Activated effector memory CD4-positive, alpha-beta T cell treated with anti-CD3 and anti-CD28 coated beads, Interleukin-2, amount 50 U/mL, for 16 hours (primary cell): ENCODE measurements around the gene CD300A.
A peak's percentile ranks its signal among the peaks of the same experiment; 100 is the strongest.
"Not testable (repeated sequence)": the region's sequence is repeated elsewhere in the genome, so short reads cannot be mapped to it uniquely, and the experiment has no call there.

Source experiments
- DNase-seq: peaks from one replicate; pipeline ENCODE4 v3.0.0-alpha.2; 2020

CD300A gene

DNA sequence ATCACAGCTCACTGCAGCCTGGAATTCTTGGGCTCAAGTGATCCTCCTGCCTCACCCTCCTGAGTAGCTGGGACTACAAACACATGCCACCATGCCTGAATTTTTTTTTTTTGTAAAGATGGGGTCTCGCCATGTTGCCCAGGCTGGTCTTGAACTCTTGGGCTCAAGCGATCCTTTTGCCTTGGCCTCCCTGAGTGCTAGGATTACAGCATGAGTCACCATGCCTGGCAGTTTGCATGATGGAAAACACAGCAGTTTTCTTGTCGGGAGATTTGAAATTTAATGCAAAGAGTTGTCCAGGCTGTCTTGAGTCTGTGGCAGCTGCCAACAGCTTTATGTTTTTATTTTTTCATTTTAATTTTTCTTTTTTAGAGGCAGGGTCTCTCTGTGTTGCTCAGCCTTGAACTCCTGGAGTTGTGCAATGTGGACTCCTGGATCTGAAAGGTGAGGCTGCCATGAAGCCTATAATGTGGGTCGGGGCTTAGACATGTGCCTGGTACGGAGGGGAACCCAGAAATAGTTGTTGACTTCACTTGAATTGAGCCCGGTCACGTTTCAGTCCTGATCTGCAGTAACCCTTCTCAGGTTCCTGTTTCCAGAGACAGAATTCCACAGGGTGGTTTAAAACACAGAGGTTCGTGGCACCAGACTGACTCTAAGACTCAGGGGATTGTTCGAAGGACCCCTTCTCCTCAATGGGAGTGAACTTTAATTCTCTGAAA is 18.7 kb downstream of the CD300A start:
- DNase-seq, result peak; percentile 5

DNA sequence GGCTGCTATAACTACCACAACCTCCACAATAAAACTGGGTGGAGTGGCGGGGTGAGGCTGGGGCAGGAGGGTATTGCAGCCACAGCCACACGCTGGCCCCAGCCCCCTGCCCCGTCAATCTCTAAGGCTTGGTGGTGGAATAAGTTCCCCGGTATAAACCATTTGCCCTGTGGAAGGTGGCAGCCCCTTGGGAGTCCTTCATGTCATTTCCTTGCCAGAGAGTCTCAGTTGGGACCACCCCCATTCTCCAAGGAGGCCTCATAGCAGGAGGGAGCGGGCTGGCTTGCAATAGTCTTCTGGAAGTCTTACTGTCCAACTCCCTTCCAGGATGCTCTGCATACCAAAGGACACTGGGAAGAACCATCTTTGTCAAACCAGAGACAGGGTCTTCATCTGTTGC is 19.4 kb downstream of the CD300A start:
- DNase-seq, result peak; percentile 27

DNA sequence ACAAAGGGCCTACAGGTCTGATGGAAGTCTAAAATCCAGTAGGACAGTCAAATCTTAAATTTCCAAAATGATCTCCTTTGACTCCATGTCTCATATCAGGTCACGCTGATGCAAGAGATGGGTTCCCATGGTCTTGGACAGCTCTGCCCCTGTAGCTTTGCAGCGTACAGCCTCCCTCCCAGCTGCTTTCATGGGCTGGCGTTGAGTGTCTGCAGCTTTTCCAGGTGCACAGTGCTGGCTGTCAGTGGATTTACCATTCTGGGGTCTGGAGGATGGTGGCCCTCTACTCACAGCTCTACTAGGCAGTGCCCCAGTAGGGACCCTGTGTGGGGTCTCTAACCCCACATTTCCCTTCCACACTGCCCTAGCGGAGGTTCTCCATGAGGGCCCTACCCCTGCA is 21.8 kb downstream of the CD300A start:
- DNase-seq, result peak; percentile 39

DNA sequence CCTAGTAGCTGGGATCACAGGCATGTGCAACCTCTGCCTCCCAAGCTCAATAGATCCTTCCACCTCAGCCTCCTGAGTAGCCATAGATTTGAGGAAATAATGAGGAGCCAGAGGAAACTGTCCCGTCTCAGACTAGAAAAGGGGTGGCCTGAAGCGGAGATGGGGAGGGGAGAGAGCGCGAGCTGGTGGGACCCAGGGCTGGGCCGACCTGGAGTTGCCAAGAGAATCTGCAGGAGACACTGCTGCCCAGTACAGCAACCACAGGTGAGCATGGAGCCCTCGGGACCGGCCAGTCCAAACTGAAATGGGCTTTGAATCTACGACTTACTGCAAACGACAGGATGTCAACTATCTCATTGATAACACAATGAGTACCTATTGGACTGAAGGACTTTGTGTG is 24.3 kb downstream of the CD300A start:
- peak; percentile 54 for DNase-seq

GRCh38 chr17:74491626-74492025 is 25.2 kb downstream of the CD300A start:
- DNase-seq, result peak; percentile 10

GRCh38 chr17:74493331-74493833 is 26.9 kb downstream of the CD300A start:
- DNase-seq, result peak; percentile 87

- DNase-seq, result peak; percentile 19
These were observed 31.0 kb downstream of the CD300A start for GRCh38 chr17:74497471-74497870.

- DNase-seq, result peak; percentile 27
These were observed 33.6 kb downstream of the CD300A start for GRCh38 chr17:74499992-74500391.

DNA sequence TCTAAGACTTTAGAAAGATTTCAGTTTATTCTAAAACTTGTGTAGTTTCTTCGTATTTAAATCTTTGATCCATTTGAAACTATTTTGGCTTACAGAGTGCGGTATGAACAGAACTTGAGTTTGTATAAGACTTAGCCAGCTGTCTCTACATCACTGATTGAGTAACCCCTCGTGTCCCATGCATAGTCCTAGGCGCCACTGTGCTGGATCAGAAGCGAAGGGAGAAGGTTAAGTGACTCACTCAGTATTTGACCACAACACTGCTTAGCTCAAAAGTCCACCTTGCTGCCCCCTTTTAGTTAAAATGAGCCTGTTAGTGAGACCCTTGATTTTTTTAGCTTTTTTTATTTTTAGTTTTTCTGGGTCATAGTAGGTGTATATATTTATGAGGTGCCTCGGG is 36.4 kb downstream of the CD300A start:
- peak; percentile 16 for DNase-seq

GRCh38 chr17:74503949-74504348 is 37.5 kb downstream of the CD300A start:
- not testable (repeated sequence) for DNase-seq

DNA sequence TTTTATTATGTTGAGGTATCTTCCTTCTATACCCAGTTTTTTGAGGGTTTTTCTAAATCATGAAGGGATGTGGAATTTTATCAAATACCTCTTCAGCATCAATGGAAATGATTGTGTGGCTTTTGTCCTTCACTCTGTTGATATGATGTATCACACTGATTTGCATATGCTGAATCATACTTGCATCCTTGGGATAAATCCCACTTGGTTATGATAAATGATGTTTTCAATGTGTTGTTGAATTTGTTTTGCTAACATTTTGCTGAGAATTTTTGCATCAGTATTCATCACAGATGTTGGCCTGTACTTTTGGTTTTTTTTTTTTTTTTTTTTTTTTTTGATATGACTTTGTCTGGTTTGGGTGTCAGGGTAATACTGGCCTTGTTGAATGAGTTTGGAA is 41.7 kb downstream of the CD300A start:
- DNase-seq, result no peak

GRCh38 chr17:74512036-74512435 is 45.6 kb downstream of the CD300A start:
- no peak for DNase-seq

DNA sequence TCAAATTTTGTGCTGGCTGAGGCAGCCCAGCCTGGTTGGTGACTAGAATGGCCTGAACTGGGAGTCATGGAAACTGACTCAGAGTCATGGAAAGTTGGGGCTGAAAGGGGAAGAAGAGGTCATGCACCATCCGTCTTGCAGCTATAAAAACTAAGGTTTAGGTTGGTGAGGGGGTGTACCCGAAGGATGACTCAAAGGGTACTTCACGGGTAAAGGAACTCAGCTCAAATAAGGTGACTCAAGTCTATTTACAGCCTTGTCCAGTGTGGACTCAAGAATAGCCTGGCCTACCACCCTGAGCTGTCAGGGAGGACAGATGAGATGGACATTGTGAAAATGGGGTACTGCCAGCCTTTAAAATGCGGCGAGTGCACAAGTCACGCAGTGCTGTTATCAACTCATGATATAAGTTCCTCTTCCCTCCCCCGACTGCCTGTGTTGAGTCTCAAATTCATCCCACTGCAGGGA is 46.2 kb downstream of the CD300A start:
- DNase-seq, result no peak

DNA sequence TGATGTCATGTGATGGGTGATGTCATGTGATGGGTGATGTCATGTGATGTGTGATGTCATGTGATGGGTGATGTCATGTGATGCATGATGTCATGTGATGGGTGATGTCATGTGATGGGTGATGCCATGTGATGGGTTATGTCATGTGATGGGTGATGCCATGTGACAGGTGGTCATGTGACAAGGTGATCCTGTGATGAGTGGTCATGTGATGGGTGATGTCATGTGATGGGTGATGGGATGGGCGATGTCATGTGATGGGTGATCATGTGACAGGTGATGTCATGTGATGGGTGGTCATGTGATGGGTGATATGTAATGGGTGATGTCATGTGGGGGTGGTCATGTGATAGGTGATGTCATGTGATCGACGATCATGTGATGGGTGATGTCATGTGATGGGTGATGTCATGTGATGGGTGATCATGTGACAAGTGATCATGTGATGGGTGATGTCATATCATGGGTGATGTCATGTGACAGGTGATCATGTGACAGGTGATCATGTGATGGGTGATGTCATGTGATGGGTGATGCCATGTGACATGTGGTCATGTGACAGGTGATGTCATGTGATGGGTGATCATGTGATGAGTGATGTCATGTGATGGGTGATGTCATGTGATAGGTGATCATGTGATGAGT is 47.7 kb downstream of the CD300A start:
- DNase-seq, result peak; percentile 77

DNA sequence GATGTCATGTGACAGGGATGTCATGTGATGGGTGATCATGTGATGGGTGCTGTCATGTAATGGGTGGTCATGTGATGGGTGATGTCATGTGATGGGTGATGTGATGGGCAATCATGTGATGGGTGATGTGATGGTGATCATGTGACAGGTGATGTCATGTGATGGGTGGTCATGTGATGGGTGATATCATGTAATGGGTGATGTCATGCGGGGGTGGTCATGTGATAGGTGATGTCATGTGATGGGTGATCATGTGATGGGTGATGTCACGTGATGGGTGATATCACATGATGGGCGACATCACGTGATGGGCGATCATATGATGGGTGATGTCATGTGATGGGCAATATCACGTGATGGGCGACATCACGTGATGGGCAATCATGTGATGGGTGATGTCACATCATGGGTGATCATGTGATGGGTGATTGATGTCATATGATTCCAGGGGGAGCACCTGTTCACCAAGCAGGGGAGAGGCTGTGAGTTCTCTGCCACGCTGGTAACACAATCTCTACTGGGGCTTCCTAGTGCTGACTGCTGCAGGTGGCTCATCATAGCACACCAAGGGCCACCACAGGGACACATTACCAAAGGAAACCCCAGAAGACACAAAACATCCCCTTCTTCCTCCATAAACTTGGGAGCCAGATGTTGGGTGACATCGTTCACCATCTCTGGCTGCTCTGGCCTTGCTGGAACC is 48.3 kb downstream of the CD300A start:
- peak; percentile 77 for DNase-seq

DNA sequence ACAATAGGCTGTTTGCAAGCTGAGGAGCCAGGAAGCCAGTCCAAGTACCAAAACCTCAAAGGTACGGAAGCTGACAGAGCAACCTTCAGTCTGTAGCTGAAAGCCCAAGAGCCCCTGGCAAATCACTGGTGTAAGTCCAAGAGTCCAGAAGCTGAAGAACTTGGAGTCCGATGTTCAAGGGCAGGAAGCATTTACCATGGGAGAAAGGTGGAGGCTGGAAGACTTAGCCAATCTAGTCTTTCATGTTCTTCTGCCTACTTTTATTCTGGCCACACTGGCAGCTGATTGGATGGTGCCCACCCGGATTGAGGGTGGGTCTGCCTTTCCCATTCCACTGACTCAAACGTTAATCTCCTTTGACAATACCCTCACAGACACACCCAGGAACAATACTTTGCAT is 49.5 kb downstream of the CD300A start:
- no peak for DNase-seq

DNA sequence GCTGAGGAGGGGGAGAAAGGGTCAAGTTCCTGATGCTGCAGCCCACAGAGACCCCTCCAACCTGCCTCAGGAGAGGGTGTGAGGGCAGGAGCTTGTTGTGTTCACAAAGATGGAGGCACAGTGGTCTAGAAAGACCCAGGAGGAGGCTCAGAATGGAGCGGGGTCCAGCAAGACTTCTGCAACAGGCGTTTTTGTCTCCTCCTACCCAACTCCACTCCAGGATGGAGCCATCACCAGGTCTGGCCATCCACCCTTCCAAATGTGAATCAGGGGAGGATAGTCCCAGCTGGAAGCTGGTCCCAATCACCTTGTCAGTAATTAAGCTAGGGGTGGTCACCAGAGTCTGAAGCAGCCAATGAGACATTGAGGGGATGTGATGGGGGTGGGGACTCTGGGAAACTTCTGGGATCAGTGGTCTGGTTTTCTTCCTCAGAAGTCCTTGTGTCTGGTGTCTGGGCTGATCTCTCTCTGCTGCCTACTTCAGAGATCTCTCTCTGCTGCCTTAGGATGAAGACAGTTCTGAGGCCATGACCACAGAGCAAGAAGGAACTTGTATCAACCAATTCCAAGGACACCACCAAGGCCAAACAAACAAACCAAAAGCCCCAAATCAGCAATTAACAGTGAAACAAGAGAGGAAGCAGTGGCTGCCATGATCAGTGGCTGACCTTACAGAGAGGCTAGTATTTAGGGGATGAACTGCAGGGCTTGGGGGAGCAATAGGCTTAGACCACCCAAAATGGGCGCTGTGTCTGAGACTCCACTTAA is 50.3 kb downstream of the CD300A start:
- no peak for DNase-seq

- DNase-seq, result peak; percentile 39
These were observed 52.1 kb downstream of the CD300A start for GRCh38 chr17:74518413-74518981.

GRCh38 chr17:74520016-74520434 is 53.6 kb downstream of the CD300A start:
- DNase-seq, result no peak

GRCh38 chr17:74520790-74521480 is 54.5 kb downstream of the CD300A start:
- peak; percentile 44 for DNase-seq

DNA sequence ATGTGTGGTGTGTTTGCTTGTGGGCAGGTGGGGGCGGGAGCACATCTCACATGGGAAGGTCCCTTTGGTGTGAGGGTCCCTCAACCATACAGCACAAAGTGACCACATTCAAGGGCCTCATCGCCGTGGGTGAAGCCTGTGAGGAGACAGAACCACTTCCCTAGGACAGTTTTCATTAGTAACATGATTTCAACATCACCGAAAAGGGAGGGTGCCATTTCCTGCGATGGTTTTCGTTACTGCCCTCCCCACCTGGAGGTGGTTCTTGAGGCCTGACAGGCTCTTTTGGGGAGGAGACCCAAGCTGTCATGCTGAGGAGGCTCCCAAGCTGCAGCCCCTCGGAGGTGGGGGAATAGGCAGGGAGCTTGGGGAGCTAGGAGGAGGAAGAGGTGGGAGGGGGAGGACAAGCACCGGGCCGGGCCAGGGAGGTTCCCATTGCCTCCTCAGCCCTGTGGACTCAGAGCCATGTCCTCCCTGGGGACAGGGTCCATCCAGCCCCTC is 55.3 kb downstream of the CD300A start:
- peak; percentile 50 for DNase-seq
